Lower leg skin (tissue), 3 donors: ENCODE measurements around the gene FAM118B.

Source experiments
- POLR2A ChIP-seq, 2 donors: fragments of 450-650 bp; IDR thresholded peaks; one replicate each; pipeline ENCODE4 v1.6.1; 2016 to 2017; ENCODE audit warnings: antibody characterized with exemption in 2 of 2, mild to moderate bottlenecking in 1 of 2, moderate library complexity in 1 of 2
- TF ChIP-seq, protein P1 (sequence below), 3 donors: fragments of 450-650 bp; IDR thresholded peaks; one replicate each; pipeline ENCODE4 v1.5.1; 2016; ENCODE audit warnings: antibody characterized with exemption in 3 of 3, mild to moderate bottlenecking in 3 of 3, moderate library complexity in 2 of 3

DNA sequence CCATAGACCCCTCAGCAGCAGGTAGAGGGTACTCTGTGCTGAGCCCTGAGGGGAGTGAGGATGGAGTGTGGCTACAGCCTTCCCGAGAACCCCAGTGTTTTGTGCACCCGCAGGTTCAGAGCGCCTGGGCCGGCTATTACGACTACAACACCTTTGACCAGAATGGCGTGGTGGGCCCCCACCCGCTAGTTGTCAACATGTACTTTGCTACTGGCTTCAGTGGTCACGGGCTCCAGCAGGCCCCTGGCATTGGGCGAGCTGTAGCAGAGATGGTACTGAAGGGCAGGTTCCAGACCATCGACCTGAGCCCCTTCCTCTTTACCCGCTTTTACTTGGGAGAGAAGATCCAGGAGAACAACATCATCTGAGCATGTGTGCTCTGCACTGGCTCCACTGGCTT is 65.7 kb downstream of the FAM118B start:
- no peak for TF ChIP-seq POLR2A (IDR thresholded peaks at IDR 0.05)
- TF ChIP-seq, protein P1, sequence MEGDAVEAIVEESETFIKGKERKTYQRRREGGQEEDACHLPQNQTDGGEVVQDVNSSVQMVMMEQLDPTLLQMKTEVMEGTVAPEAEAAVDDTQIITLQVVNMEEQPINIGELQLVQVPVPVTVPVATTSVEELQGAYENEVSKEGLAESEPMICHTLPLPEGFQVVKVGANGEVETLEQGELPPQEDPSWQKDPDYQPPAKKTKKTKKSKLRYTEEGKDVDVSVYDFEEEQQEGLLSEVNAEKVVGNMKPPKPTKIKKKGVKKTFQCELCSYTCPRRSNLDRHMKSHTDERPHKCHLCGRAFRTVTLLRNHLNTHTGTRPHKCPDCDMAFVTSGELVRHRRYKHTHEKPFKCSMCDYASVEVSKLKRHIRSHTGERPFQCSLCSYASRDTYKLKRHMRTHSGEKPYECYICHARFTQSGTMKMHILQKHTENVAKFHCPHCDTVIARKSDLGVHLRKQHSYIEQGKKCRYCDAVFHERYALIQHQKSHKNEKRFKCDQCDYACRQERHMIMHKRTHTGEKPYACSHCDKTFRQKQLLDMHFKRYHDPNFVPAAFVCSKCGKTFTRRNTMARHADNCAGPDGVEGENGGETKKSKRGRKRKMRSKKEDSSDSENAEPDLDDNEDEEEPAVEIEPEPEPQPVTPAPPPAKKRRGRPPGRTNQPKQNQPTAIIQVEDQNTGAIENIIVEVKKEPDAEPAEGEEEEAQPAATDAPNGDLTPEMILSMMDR (IDR thresholded peaks at IDR 0.05) = no peak
